Sigmoid colon (tissue), 4 donors: Measurements from ENCODE around the gene SORCS1.

Experiments used
- CTCF ChIP-seq, 4 experiments: fragments of 450-650 bp in 3 of 4; fragments of 200-600 bp in 1 of 4; IDR thresholded peaks; one replicate each; pipeline ENCODE4 v1.5.1; 2016 to 2019; ENCODE audit warnings: antibody characterized with exemption in 4 of 4, mild to moderate bottlenecking in 3 of 4, moderate library complexity in 2 of 4
- EP300 ChIP-seq, 4 donors: sonication (generic); formaldehyde crosslinking; IDR thresholded peaks; one replicate each; pipeline ENCODE4 v1.6.1; 2017; ENCODE audit warnings: antibody characterized with exemption in 4 of 4
- POLR2A ChIP-seq, 2 donors: fragments of 450-650 bp; IDR thresholded peaks; one replicate each; pipeline ENCODE4 v1.6.1; 2016; ENCODE audit warnings: antibody characterized with exemption in 2 of 2, mild to moderate bottlenecking in 2 of 2, moderate library complexity in 2 of 2
- POLR2AphosphoS5 ChIP-seq, 4 donors: sonication (generic); formaldehyde crosslinking; IDR thresholded peaks; one replicate each; pipeline ENCODE4 v1.6.1; 2017; ENCODE audit warnings: antibody characterized with exemption in 4 of 4

- TF ChIP-seq CTCF (IDR thresholded peaks at IDR 0.05) = no peak
- no peak for TF ChIP-seq EP300 (IDR thresholded peaks at IDR 0.05)
- TF ChIP-seq POLR2A (IDR thresholded peaks at IDR 0.05) = no peak
- TF ChIP-seq POLR2AphosphoS5 (IDR thresholded peaks at IDR 0.05) = no peak
Observed at GRCh38 chr10:106537866-106538265, 626.6 kb downstream of the SORCS1 start.
